ENCODE measurements around the gene CCDC175. TPM values are rescaled to one million over a fixed set of nuclear protein-coding genes. Genes with fewer than 3 reads are reported as not detected.

Gene CCDC175
- total RNA-seq, 1 experiment from 2014 or later: 0.47 TPM

DNA sequence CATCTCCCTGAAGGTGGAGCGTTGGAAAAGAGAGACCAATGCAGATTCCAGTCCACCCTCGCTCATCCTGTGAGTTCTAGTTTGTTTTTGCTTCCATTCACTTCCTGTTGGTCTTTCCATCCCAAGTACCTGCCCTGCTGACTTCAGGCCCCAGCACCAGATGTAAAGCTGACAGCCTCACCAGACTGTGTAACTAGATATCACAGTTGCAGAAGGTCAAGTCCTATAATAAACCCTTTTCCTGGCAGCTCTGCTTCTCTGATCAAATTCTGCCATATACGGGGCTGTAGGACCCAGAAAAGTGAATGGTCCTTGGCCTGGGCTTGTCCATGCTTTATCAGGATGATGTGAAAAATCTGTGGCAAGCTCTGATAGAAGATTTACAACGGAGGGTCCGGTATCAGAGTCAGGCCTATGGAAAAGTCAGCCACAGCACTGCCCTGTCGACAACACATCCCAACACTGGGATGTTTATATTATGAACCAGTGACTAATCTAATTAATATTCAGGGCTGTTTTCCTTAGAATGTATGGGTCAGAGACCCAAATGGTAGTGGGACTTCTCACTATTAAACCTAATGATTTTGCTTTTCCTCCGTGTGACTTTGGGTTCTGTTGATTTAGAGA is 42.1 kb downstream of the CCDC175 start:
- BruUV-seq (replicated peaks): no TSS peak
- no peaks in the 10 kb centered on the region for H3K36me3 ChIP-seq (ENCODE audit: insufficient read depth, low read length, poor library complexity, severe bottlenecking)
- intact Hi-C loops (cut with micrococcal nuclease; ENCODE audit: unreplicated experiment): no loop called here
- ChIA-PET CTCF (no interaction called here), POLR2A (ENCODE audit: low non-redundant PET) (no interaction called here)
- H3K4me3 ChIP-seq (ENCODE audit: low read depth, low read length, poor library complexity, severe bottlenecking): no peak overlapping the region
- no peak for TF ChIP-seq EZH2 (IDR thresholded peaks at IDR 0.05; ENCODE audit: borderline replicate concordance, low read depth, low read length, poor library complexity, severe bottlenecking)
- TF ChIP-seq, protein P1, sequence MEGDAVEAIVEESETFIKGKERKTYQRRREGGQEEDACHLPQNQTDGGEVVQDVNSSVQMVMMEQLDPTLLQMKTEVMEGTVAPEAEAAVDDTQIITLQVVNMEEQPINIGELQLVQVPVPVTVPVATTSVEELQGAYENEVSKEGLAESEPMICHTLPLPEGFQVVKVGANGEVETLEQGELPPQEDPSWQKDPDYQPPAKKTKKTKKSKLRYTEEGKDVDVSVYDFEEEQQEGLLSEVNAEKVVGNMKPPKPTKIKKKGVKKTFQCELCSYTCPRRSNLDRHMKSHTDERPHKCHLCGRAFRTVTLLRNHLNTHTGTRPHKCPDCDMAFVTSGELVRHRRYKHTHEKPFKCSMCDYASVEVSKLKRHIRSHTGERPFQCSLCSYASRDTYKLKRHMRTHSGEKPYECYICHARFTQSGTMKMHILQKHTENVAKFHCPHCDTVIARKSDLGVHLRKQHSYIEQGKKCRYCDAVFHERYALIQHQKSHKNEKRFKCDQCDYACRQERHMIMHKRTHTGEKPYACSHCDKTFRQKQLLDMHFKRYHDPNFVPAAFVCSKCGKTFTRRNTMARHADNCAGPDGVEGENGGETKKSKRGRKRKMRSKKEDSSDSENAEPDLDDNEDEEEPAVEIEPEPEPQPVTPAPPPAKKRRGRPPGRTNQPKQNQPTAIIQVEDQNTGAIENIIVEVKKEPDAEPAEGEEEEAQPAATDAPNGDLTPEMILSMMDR (conservative IDR thresholded peaks at IDR 0.05; ENCODE audit: low read depth, low read length): no peak
- H3K9me3 ChIP-seq (ENCODE audit: low read depth, low read length, poor library complexity, severe bottlenecking): no peaks in the 10 kb centered on the region
- DNase-seq (ENCODE audit: low spot score): no peak
- H3K27me3 ChIP-seq (replicated peaks; ENCODE audit: insufficient read depth, low read depth, low read length, poor library complexity): no peaks in the 10 kb centered on the region
- H3K4me1 ChIP-seq (ENCODE audit: insufficient read depth, low read length, poor library complexity, severe bottlenecking): no peaks in the 10 kb centered on the region
- H3K27ac ChIP-seq (ENCODE audit: low read depth, low read length, poor library complexity, severe bottlenecking): no peak overlapping the region

DNA sequence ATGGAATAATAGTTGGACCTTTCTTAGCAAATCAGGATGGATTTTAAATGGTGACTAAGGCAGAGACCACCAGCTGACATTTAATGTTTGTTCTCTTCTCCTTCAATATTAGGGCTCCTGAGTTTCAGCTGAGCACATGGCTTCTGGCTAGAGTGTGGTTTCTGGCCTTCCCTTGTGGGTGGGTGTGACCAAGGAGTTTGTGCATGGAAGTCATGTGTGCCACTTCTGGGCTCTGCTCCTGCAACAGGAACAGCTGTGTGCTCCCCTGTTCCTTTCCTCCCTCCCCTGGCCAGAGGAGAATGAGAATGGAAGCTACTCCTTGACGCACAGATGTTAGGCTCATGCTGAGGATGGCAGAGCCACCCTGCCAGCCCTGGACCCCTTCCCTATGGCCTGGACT is 44.2 kb downstream of the CCDC175 start:
- no peaks in the 10 kb centered on the region for H3K4me1 ChIP-seq (ENCODE audit: insufficient read depth, low read length, poor library complexity, severe bottlenecking)
- peaks cover 4% of the 10 kb centered on the region for H3K9me3 ChIP-seq (ENCODE audit: low read depth, low read length, poor library complexity, severe bottlenecking)
- ChIA-PET POLR2A (ENCODE audit: low non-redundant PET) (no interaction called here), CTCF (no interaction called here)
- no peaks in the 10 kb centered on the region for H3K36me3 ChIP-seq (ENCODE audit: insufficient read depth, low read length, poor library complexity, severe bottlenecking)
- intact Hi-C loops (cut with micrococcal nuclease; ENCODE audit: unreplicated experiment): no loop called here
- no peaks in the 10 kb centered on the region for H3K27me3 ChIP-seq (replicated peaks; ENCODE audit: insufficient read depth, low read depth, low read length, poor library complexity)
- H3K27ac ChIP-seq (ENCODE audit: low read depth, low read length, poor library complexity, severe bottlenecking): no peak overlapping the region
- no peak for DNase-seq (ENCODE audit: low spot score)
- BruUV-seq (replicated peaks): no TSS peak
- H3K4me3 ChIP-seq (ENCODE audit: low read depth, low read length, poor library complexity, severe bottlenecking): no peak overlapping the region
- no peak for TF ChIP-seq EZH2 (IDR thresholded peaks at IDR 0.05; ENCODE audit: borderline replicate concordance, low read depth, low read length, poor library complexity, severe bottlenecking)
- TF ChIP-seq, protein P1 (conservative IDR thresholded peaks at IDR 0.05; ENCODE audit: low read depth, low read length): no peak

DNA sequence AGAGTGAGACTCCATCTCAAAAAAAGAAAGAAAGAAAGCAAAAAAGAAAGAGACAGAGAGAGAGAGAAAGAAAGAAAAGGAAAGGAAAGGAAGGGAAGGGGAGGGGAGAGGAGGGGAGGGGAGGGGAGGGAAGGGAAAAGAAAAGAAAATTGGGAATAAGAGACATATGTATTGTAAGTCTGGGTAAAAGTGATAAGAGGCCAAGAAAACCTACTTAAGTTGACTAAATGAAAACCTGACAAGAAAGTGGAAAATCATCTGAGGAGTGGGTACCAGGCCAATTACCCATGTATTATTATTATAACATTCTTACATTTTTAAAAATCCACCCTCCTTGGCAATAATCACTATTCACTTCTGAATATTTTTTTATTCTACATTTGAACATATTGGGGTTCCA is 46.3 kb downstream of the CCDC175 start:
- no peak for DNase-seq (ENCODE audit: low spot score)
- H3K4me3 ChIP-seq (ENCODE audit: low read depth, low read length, poor library complexity, severe bottlenecking): no peak overlapping the region
- no peaks in the 10 kb centered on the region for H3K36me3 ChIP-seq (ENCODE audit: insufficient read depth, low read length, poor library complexity, severe bottlenecking)
- ChIA-PET POLR2A (ENCODE audit: low non-redundant PET) (no interaction called here), CTCF (no interaction called here)
- intact Hi-C loops (cut with micrococcal nuclease; ENCODE audit: unreplicated experiment): no loop called here
- H3K27me3 ChIP-seq (replicated peaks; ENCODE audit: insufficient read depth, low read depth, low read length, poor library complexity): no peaks in the 10 kb centered on the region
- TF ChIP-seq, protein P1 (conservative IDR thresholded peaks at IDR 0.05; ENCODE audit: low read depth, low read length): no peak
- no peak for TF ChIP-seq EZH2 (IDR thresholded peaks at IDR 0.05; ENCODE audit: borderline replicate concordance, low read depth, low read length, poor library complexity, severe bottlenecking)
- no peak overlapping the region for H3K27ac ChIP-seq (ENCODE audit: low read depth, low read length, poor library complexity, severe bottlenecking)
- peaks cover 4% of the 10 kb centered on the region for H3K9me3 ChIP-seq (ENCODE audit: low read depth, low read length, poor library complexity, severe bottlenecking)
- no TSS peak for BruUV-seq (replicated peaks)
- no peaks in the 10 kb centered on the region for H3K4me1 ChIP-seq (ENCODE audit: insufficient read depth, low read length, poor library complexity, severe bottlenecking)

Measured in A673 (cell line).